ENCODE measurements around the gene DHX34.

Gene DHX34

GRCh38 chr19:47405854-47406417 lies 56.8 kb downstream of the DHX34 start:
- no peaks in the 10 kb centered on the region for H3K4me1 ChIP-seq (ENCODE audit: low read length)
- no peaks in the 10 kb centered on the region for H3K27me3 ChIP-seq (ENCODE audit: low read depth, low read length)
- H3K79me2 ChIP-seq (ENCODE audit: low read length) = no peaks in the 10 kb centered on the region
- H2AFZ ChIP-seq (ENCODE audit: low read depth, low read length) = no peak overlapping the region
- no peak overlapping the region for H3K27ac ChIP-seq (ENCODE audit: low read length)
- TF ChIP-seq CTCF (IDR thresholded peaks at IDR 0.05; ENCODE audit: low read depth, low read length) (no peak), EZH2phosphoT487 (IDR thresholded peaks at IDR 0.05; ENCODE audit: low read depth) (no peak)
- H3K36me3 ChIP-seq (replicated peaks; ENCODE audit: low read depth, low read length) = no peaks in the 10 kb centered on the region
- H3K9ac ChIP-seq (ENCODE audit: low read length) = no peak overlapping the region
- H3K4me2 ChIP-seq (ENCODE audit: low read length) = no peak overlapping the region
- H4K20me1 ChIP-seq (ENCODE audit: insufficient read depth, low read length) = 0 out of 2 replicates have a peak, but pooled peaks cover 3% of the 10 kb centered on the region
- H3K9me3 ChIP-seq (ENCODE audit: insufficient read depth, low read length) = no peaks in the 10 kb centered on the region
- no peak overlapping the region for H3K4me3 ChIP-seq (ENCODE audit: low read length)

- H3K79me2 ChIP-seq (ENCODE audit: low read length) = no peaks in the 10 kb centered on the region
- no peak overlapping the region for H3K4me2 ChIP-seq (ENCODE audit: low read length)
- H3K36me3 ChIP-seq (replicated peaks; ENCODE audit: low read depth, low read length) = no peaks in the 10 kb centered on the region
- H2AFZ ChIP-seq (ENCODE audit: low read depth, low read length) = no peak overlapping the region
- H3K9ac ChIP-seq (ENCODE audit: low read length) = no peak overlapping the region
- no peaks in the 10 kb centered on the region for H3K27me3 ChIP-seq (ENCODE audit: low read depth, low read length)
- no peaks in the 10 kb centered on the region for H3K4me1 ChIP-seq (ENCODE audit: low read length)
- H3K27ac ChIP-seq (ENCODE audit: low read length) = no peak overlapping the region
- no peaks in the 10 kb centered on the region for H3K9me3 ChIP-seq (ENCODE audit: insufficient read depth, low read length)
- TF ChIP-seq EZH2phosphoT487 (IDR thresholded peaks at IDR 0.05; ENCODE audit: low read depth) (no peak), CTCF (IDR thresholded peaks at IDR 0.05; ENCODE audit: low read depth, low read length) (no peak)
- H3K4me3 ChIP-seq (ENCODE audit: low read length) = no peak overlapping the region
- 0 out of 2 replicates have a peak, but pooled peaks cover 3% of the 10 kb centered on the region for H4K20me1 ChIP-seq (ENCODE audit: insufficient read depth, low read length)
These were observed 57.7 kb downstream of the DHX34 start for GRCh38 chr19:47406711-47407416.

GRCh38 chr19:47407417-47407774 lies 58.3 kb downstream of the DHX34 start:
- no peak for TF ChIP-seq EZH2phosphoT487 (IDR thresholded peaks at IDR 0.05; ENCODE audit: low read depth)
- H3K9ac ChIP-seq (ENCODE audit: low read length) = no peak overlapping the region
- no peaks in the 10 kb centered on the region for H3K4me1 ChIP-seq (ENCODE audit: low read length)
- no peaks in the 10 kb centered on the region for H3K79me2 ChIP-seq (ENCODE audit: low read length)
- H3K27me3 ChIP-seq (ENCODE audit: low read depth, low read length) = no peaks in the 10 kb centered on the region
- H3K4me3 ChIP-seq (ENCODE audit: low read length) = no peak overlapping the region
- H2AFZ ChIP-seq (ENCODE audit: low read depth, low read length) = no peak overlapping the region
- no peak overlapping the region for H3K4me2 ChIP-seq (ENCODE audit: low read length)
- H3K27ac ChIP-seq (ENCODE audit: low read length) = no peak overlapping the region
- no peaks in the 10 kb centered on the region for H3K36me3 ChIP-seq (replicated peaks; ENCODE audit: low read depth, low read length)
- H3K9me3 ChIP-seq (ENCODE audit: insufficient read depth, low read length) = no peaks in the 10 kb centered on the region
- H4K20me1 ChIP-seq (ENCODE audit: insufficient read depth, low read length) = 0 out of 2 replicates have a peak, but pooled peaks cover 3% of the 10 kb centered on the region

GRCh38 chr19:47408156-47408938 lies 59.2 kb downstream of the DHX34 start:
- H3K4me1 ChIP-seq (ENCODE audit: low read length) = no peaks in the 10 kb centered on the region
- TF ChIP-seq EZH2phosphoT487 (IDR thresholded peaks at IDR 0.05; ENCODE audit: low read depth) (no peak), CTCF (IDR thresholded peaks at IDR 0.05; ENCODE audit: low read depth, low read length) (no peak)
- H3K9me3 ChIP-seq (ENCODE audit: insufficient read depth, low read length) = no peaks in the 10 kb centered on the region
- H3K4me3 ChIP-seq (ENCODE audit: low read length) = no peak overlapping the region
- no peak overlapping the region for H3K9ac ChIP-seq (ENCODE audit: low read length)
- H2AFZ ChIP-seq (ENCODE audit: low read depth, low read length) = no peak overlapping the region
- H3K4me2 ChIP-seq (ENCODE audit: low read length) = no peak overlapping the region
- H3K79me2 ChIP-seq (ENCODE audit: low read length) = no peaks in the 10 kb centered on the region
- H3K27ac ChIP-seq (ENCODE audit: low read length) = no peak overlapping the region
- H3K27me3 ChIP-seq (ENCODE audit: low read depth, low read length) = 0 out of 2 replicates have a peak, but pooled peaks cover 2% of the 10 kb centered on the region
- H4K20me1 ChIP-seq (ENCODE audit: insufficient read depth, low read length) = 0 out of 2 replicates have a peak, but pooled peaks cover 3% of the 10 kb centered on the region
- H3K36me3 ChIP-seq (replicated peaks; ENCODE audit: low read depth, low read length) = no peaks in the 10 kb centered on the region
